Stimulated activated CD4-positive, alpha-beta T cell treated with anti-CD3 and anti-CD28 coated beads, Interleukin-1b, Interleukin-23, amount 100 ng/mL, for 24 hours (primary cell): ENCODE data around the gene GRIK1.

Source experiments
- DNase-seq, 4 experiments: peaks; one replicate each; pipeline ENCODE4 v3.0.0-alpha.2; 2020; ENCODE audit warnings: low read depth in 4 of 4, low spot score in 1 of 4

Gene GRIK1

GRCh38 chr21:29829564-29830275, 110.1 kb downstream of the GRIK1 start:
- no peak for DNase-seq

GRCh38 chr21:29827647-29828046, 112.1 kb downstream of the GRIK1 start:
- DNase-seq: no peak

GRCh38 chr21:29827236-29827635, 112.6 kb downstream of the GRIK1 start:
- DNase-seq: no peak

- DNase-seq: no peak
Observed at GRCh38 chr21:29826386-29826785, 113.4 kb downstream of the GRIK1 start.

- no peak for DNase-seq
Observed at GRCh38 chr21:29825936-29826335, 113.9 kb downstream of the GRIK1 start.

- DNase-seq: no peak
Observed at GRCh38 chr21:29825345-29825744, 114.5 kb downstream of the GRIK1 start.

GRCh38 chr21:29822064-29822463, 117.7 kb downstream of the GRIK1 start:
- DNase-seq: no peak

GRCh38 chr21:29821230-29821629, 118.6 kb downstream of the GRIK1 start:
- DNase-seq: no peak

- DNase-seq: no peak
Observed at GRCh38 chr21:29819675-29820326, 120.0 kb downstream of the GRIK1 start.

GRCh38 chr21:29818383-29818921, 121.3 kb downstream of the GRIK1 start:
- DNase-seq: no peak

- DNase-seq: no peak
Observed at GRCh38 chr21:29817450-29817849, 122.3 kb downstream of the GRIK1 start.

GRCh38 chr21:29812947-29813346, 126.8 kb downstream of the GRIK1 start:
- DNase-seq: no peak

GRCh38 chr21:29810871-29811270, 128.9 kb downstream of the GRIK1 start:
- DNase-seq: no peak

- no peak for DNase-seq
Observed at GRCh38 chr21:29808153-29808552, 131.6 kb downstream of the GRIK1 start.

- no peak for DNase-seq
Observed at GRCh38 chr21:29805105-29805504, 134.7 kb downstream of the GRIK1 start.

GRCh38 chr21:29803191-29803590, 136.6 kb downstream of the GRIK1 start:
- no peak for DNase-seq

GRCh38 chr21:29801122-29801521, 138.7 kb downstream of the GRIK1 start:
- no peak for DNase-seq

GRCh38 chr21:29800056-29800455, 139.7 kb downstream of the GRIK1 start:
- DNase-seq: no peak

GRCh38 chr21:29798840-29799239, 141.0 kb downstream of the GRIK1 start:
- no peak for DNase-seq

- no peak for DNase-seq
Observed at GRCh38 chr21:29797155-29797554, 142.6 kb downstream of the GRIK1 start.

GRCh38 chr21:29793712-29794111, 146.1 kb downstream of the GRIK1 start:
- no peak for DNase-seq

GRCh38 chr21:29789393-29789792, 150.4 kb downstream of the GRIK1 start:
- no peak for DNase-seq

- no peak for DNase-seq
Observed at GRCh38 chr21:29788752-29789151, 151.0 kb downstream of the GRIK1 start.
